ENCODE data around the gene PGAP6.

The PGAP6 gene

DNA sequence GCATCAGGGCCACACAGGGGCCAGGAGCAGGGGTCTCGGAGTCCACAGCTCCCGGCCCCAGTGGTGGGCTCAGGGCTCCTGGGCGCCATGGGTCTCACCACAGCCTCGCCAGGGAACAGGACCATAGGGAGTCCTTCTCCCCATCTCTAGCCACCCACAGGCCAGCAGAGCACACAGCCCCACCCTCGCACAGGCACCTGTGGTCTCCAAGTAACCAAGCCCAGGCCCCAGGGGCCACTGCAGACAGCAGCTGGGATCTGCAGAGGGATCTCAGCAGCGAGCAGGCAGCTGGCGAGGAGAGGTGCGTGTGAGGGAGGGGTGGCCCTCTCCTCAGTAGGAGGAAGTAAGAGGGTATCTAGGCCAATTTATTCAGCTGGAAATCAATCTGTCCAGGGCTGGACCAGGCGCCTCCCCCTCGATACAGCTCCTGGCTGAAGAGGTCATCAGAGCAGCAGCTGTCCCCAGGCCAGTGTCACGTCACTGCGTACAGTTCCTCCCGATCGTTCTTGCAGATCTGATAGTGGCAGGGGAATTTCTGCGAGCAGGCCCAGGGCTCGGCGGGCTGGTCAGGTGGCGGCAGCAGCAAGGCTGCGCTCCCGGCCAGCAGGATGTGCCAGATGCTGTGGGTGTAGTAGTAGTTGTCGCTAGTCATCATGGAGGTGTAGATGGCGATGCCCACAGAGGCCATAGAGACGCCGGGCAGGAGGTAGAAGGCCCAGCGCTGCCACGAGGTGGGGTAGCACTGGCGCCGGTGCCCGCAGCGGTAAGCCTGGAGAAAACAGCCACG is 10.1 kb downstream of the PGAP6 start:
- peaks cover 8% of the 10 kb centered on the region for H3K27me3 ChIP-seq
- H3K27ac ChIP-seq = peak overlapping the region; percentile 75
- peaks cover 16 to 20% of the 10 kb centered on the region in 2 experiments for H3K4me1 ChIP-seq (ENCODE audit: control insufficient read depth in 1 of 2, insufficient read depth in 1 of 2, low read depth in 1 of 2, low read length in 1 of 2)
- H3K9me3 ChIP-seq = no peaks in the 10 kb centered on the region
- no peak for TF ChIP-seq CTCF (IDR thresholded peaks at IDR 0.05)
- no peak overlapping the region for H3K4me3 ChIP-seq (ENCODE audit: low read depth in 1 of 2, low read length in 1 of 2)
- H3K36me3 ChIP-seq = peaks cover 89% of the 10 kb centered on the region

GRCh38 chr16:370979-371514 is 10.7 kb downstream of the PGAP6 start:
- Histone ChIP-seq H3K4me3 (ENCODE audit: low read depth in 1 of 2, low read length in 1 of 2) (peak overlapping the region; percentile 46 to 63), H3K36me3 (peaks cover 89% of the 10 kb centered on the region), H3K27ac (peak overlapping the region; percentile 75), H3K9me3 (no peaks in the 10 kb centered on the region), H3K4me1 (ENCODE audit: control insufficient read depth in 1 of 2, insufficient read depth in 1 of 2, low read depth in 1 of 2, low read length in 1 of 2) (peaks cover 16 to 20% of the 10 kb centered on the region in 2 experiments), H3K27me3 (peaks cover 8% of the 10 kb centered on the region)
- TF ChIP-seq CTCF (IDR thresholded peaks at IDR 0.05) = no peak

GRCh38 chr16:370443-370842 is 11.3 kb downstream of the PGAP6 start, which contains the start of gene MRPL28:
TSS of gene MRPL28 (minus strand) at chr16:370538. CDS start at chr16:370218, 320 bp downstream.
- Histone ChIP-seq H3K9me3 (no peaks in the 10 kb centered on the region), H3K4me3 (ENCODE audit: low read depth in 1 of 2, low read length in 1 of 2) (peak within 1 kb of the TSS; percentile 46 to 63), H3K27ac (peak within 1 kb of the TSS; percentile 75), H3K4me1 (ENCODE audit: control insufficient read depth in 1 of 2, insufficient read depth in 1 of 2, low read depth in 1 of 2, low read length in 1 of 2) (peaks cover 16 to 20% of the 10 kb centered on the region in 2 experiments), H3K36me3 (peaks cover 84% of the 10 kb centered on the region), H3K27me3 (peaks cover 8% of the 10 kb centered on the region)
- no peak for TF ChIP-seq CTCF (IDR thresholded peaks at IDR 0.05)

DNA sequence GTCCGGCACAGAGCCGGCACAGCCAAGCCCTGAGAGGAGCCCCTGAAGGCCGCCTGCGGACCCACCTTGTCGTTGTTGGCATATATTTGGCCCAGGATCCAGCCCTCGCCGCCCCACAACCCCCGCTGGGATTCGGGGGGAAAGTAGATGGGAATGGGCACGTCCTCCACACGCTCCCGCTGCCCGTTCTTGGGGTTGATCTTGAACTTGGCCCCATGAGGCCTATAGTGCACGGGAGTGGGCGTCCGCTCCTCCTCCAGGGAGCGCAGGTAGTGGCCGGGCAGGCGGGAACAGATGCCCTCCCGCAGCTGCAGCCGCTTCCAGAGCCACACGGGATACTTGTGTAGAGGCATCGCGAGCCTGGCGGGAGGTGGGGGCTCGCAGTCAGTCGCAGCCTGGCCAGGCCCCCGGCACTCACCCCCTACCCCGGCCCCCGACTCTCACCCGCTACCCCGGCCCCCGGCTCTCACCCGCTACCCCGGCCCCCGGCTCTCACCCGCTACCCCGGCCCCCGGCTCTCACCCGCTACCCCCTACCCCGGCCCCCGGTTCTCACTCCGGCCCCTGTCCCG is 11.8 kb downstream of the PGAP6 start:
- H3K27me3 ChIP-seq = peaks cover 9% of the 10 kb centered on the region
- H3K27ac ChIP-seq = peak overlapping the region; percentile 75
- H3K36me3 ChIP-seq = peaks cover 79% of the 10 kb centered on the region
- no peaks in the 10 kb centered on the region for H3K9me3 ChIP-seq
- H3K4me1 ChIP-seq (ENCODE audit: control insufficient read depth in 1 of 2, insufficient read depth in 1 of 2, low read depth in 1 of 2, low read length in 1 of 2) = peaks cover 16 to 20% of the 10 kb centered on the region in 2 experiments
- peak overlapping the region; percentile 34 to 63 for H3K4me3 ChIP-seq (ENCODE audit: low read depth in 1 of 2, low read length in 1 of 2)
- no peak for TF ChIP-seq CTCF (IDR thresholded peaks at IDR 0.05)

GRCh38 chr16:369275-369865 is 12.4 kb downstream of the PGAP6 start:
- Histone ChIP-seq H3K4me1 (ENCODE audit: control insufficient read depth in 1 of 2, insufficient read depth in 1 of 2, low read depth in 1 of 2, low read length in 1 of 2) (peaks cover 16 to 20% of the 10 kb centered on the region in 2 experiments), H3K36me3 (peaks cover 74% of the 10 kb centered on the region), H3K27ac (no peak overlapping the region), H3K9me3 (no peaks in the 10 kb centered on the region), H3K4me3 (ENCODE audit: low read depth in 1 of 2, low read length in 1 of 2) (peak overlapping the region; percentile 34 to 63), H3K27me3 (peaks cover 15% of the 10 kb centered on the region)
- TF ChIP-seq CTCF (IDR thresholded peaks at IDR 0.05) = no peak

Data from neutrophil (primary cell).